OCI-LY1 (cell line): ENCODE measurements around the gene NKD1.

Source experiments
- H2AFZ ChIP-seq: fragments of 200-600 bp; sonication (generic), shearing (Covaris generic); 2 replicates; pipeline ENCODE4 v1.6.0; 2014; ENCODE audit warnings: antibody characterized with exemption, mild to moderate bottlenecking, low read length
- H3F3A ChIP-seq: fragments of 200-600 bp; sonication (generic), shearing (Covaris generic); 2 replicates; pipeline ENCODE4 v1.6.0; 2014; ENCODE audit warnings: mild to moderate bottlenecking, antibody characterized with exemption, low read length, moderate library complexity; ENCODE audit not compliant: insufficient read depth
- H3K27ac ChIP-seq: fragments of 200-600 bp; sonication (generic); 2 replicates; pipeline ENCODE4 v1.5.1; 2014; ENCODE audit warnings: low read length, mixed run types, mild to moderate bottlenecking, low read depth; ENCODE audit not compliant: poor library complexity, severe bottlenecking
- H3K27me3 ChIP-seq: fragments of 200-600 bp; sonication (generic); 2 replicates; pipeline ENCODE4 v1.6.0; 2014; ENCODE audit warnings: antibody characterized with exemption, mild to moderate bottlenecking, low read length, moderate library complexity; ENCODE audit not compliant: insufficient read depth
- H3K36me3 ChIP-seq: fragments of 200-600 bp; sonication (generic); 2 replicates; pipeline ENCODE4 v1.6.1; 2014; ENCODE audit warnings: mild to moderate bottlenecking, antibody characterized with exemption, low read length, moderate library complexity, mixed read lengths; ENCODE audit not compliant: insufficient read depth
- H3K4me1 ChIP-seq: fragments of 200-600 bp; sonication (generic); 2 replicates; pipeline ENCODE4 v1.5.1; 2014; ENCODE audit warnings: mild to moderate bottlenecking, low read length, moderate library complexity; ENCODE audit not compliant: insufficient read depth, severe bottlenecking
- H3K4me2 ChIP-seq: fragments of 200-600 bp; sonication (generic), shearing (Covaris generic); 2 replicates; pipeline ENCODE4 v1.6.1; 2014; ENCODE audit warnings: low read length
- H3K4me3 ChIP-seq: fragments of 200-600 bp; sonication (generic); 2 replicates; pipeline ENCODE4 v1.5.1; 2014; ENCODE audit warnings: low read length, low read depth, mild to moderate bottlenecking, mixed read lengths; ENCODE audit not compliant: poor library complexity, severe bottlenecking
- H3K79me2 ChIP-seq: fragments of 200-600 bp; shearing (Covaris generic); 2 replicates; pipeline ENCODE4 v1.6.1; 2016; ENCODE audit warnings: mixed run types, low read length, mixed read lengths; ENCODE audit not compliant: insufficient read depth
- H3K9ac ChIP-seq: fragments of 200-600 bp; sonication (generic), shearing (Covaris generic); 2 replicates; pipeline ENCODE4 v1.6.1; 2014; ENCODE audit warnings: mild to moderate bottlenecking, low read length, mixed read lengths
- H3K9me2 ChIP-seq: fragments of 200-600 bp; sonication (generic), shearing (Covaris generic); 2 replicates; pipeline ENCODE4 v1.6.1; 2014; ENCODE audit warnings: low read depth, mild to moderate bottlenecking, low read length, mixed read lengths
- H3K9me3 ChIP-seq: fragments of 200-600 bp; shearing (Covaris generic); 2 replicates; pipeline ENCODE4 v1.6.1; 2014; ENCODE audit warnings: low read length, mixed read lengths
- H4K20me1 ChIP-seq: fragments of 200-600 bp; sonication (generic), shearing (Covaris generic); 2 replicates; pipeline ENCODE4 v1.6.0; 2016; ENCODE audit warnings: mild to moderate bottlenecking, low read length; ENCODE audit not compliant: insufficient read depth
- CTCF ChIP-seq: fragments of 200-600 bp; sonication (generic), shearing (Covaris generic); IDR thresholded peaks from 2 replicates; pipeline ENCODE4 v1.5.1; 2017; ENCODE audit warnings: mild to moderate bottlenecking, antibody characterized with exemption, low read length, moderate library complexity, mixed read lengths
- EZH2 ChIP-seq: fragments of 200-600 bp; sonication (generic), shearing (Covaris generic); IDR thresholded peaks from 2 replicates; pipeline ENCODE4 v1.8.0; 2017; ENCODE audit warnings: borderline replicate concordance, mixed run types, mild to moderate bottlenecking, antibody characterized with exemption, low read length, moderate library complexity, mixed read lengths

NKD1 gene

GRCh38 chr16:50566014-50566962 is 18.1 kb downstream of the NKD1 start:
- no peak overlapping the region for H3K4me2 ChIP-seq
- H3K9me3 ChIP-seq = no peaks in the 10 kb centered on the region
- H4K20me1 ChIP-seq = no peaks in the 10 kb centered on the region
- H2AFZ ChIP-seq = no peak overlapping the region
- no peaks in the 10 kb centered on the region for H3K79me2 ChIP-seq
- H3F3A ChIP-seq = no peaks in the 10 kb centered on the region
- no peak overlapping the region for H3K4me3 ChIP-seq
- H3K4me1 ChIP-seq = no peaks in the 10 kb centered on the region
- H3K9me2 ChIP-seq = no peaks in the 10 kb centered on the region
- H3K36me3 ChIP-seq = no peaks in the 10 kb centered on the region
- no peak overlapping the region for H3K27ac ChIP-seq
- H3K9ac ChIP-seq = no peak overlapping the region
- TF ChIP-seq CTCF (no peak), EZH2 (no peak)
- no peaks in the 10 kb centered on the region for H3K27me3 ChIP-seq

GRCh38 chr16:50567651-50568050 is 19.5 kb downstream of the NKD1 start:
- Histone ChIP-seq H4K20me1 (no peaks in the 10 kb centered on the region), H3K9me2 (no peaks in the 10 kb centered on the region), H3K4me2 (no peak overlapping the region), H3K4me3 (no peak overlapping the region), H3K27ac (no peak overlapping the region), H3K9me3 (no peaks in the 10 kb centered on the region), H3K79me2 (no peaks in the 10 kb centered on the region), H3K27me3 (peaks cover 5% of the 10 kb centered on the region; the same call in 1 of the 2 replicates), H3K9ac (no peak overlapping the region), H3K36me3 (no peaks in the 10 kb centered on the region), H2AFZ (no peak overlapping the region), H3F3A (no peaks in the 10 kb centered on the region), H3K4me1 (no peaks in the 10 kb centered on the region)
- TF ChIP-seq EZH2 = no peak
- no peak for TF ChIP-seq CTCF

GRCh38 chr16:50568187-50568815 is 20.1 kb downstream of the NKD1 start:
- Histone ChIP-seq H2AFZ (no peak overlapping the region), H3K9ac (no peak overlapping the region), H3F3A (no peaks in the 10 kb centered on the region), H3K27me3 (peaks cover 6% of the 10 kb centered on the region; the same call in 1 of the 2 replicates), H3K4me1 (no peaks in the 10 kb centered on the region), H3K9me2 (no peaks in the 10 kb centered on the region), H4K20me1 (no peaks in the 10 kb centered on the region), H3K36me3 (no peaks in the 10 kb centered on the region), H3K27ac (no peak overlapping the region), H3K79me2 (no peaks in the 10 kb centered on the region), H3K4me2 (no peak overlapping the region), H3K4me3 (no peak overlapping the region), H3K9me3 (no peaks in the 10 kb centered on the region)
- TF ChIP-seq CTCF (no peak), EZH2 (no peak)
